ENCODE results near the gene HBS1L.

HBS1L gene

GRCh38 chr6:134956676-134957075, 97.9 kb downstream of the HBS1L start (continued):
- TF ChIP-seq, protein P1, sequence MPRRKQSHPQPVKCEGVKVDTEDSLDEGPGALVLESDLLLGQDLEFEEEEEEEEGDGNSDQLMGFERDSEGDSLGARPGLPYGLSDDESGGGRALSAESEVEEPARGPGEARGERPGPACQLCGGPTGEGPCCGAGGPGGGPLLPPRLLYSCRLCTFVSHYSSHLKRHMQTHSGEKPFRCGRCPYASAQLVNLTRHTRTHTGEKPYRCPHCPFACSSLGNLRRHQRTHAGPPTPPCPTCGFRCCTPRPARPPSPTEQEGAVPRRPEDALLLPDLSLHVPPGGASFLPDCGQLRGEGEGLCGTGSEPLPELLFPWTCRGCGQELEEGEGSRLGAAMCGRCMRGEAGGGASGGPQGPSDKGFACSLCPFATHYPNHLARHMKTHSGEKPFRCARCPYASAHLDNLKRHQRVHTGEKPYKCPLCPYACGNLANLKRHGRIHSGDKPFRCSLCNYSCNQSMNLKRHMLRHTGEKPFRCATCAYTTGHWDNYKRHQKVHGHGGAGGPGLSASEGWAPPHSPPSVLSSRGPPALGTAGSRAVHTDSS (tag by site-specific recombination; IDR thresholded peaks at IDR 0.05) = no peak
- TF ChIP-seq KLF8 (tag by site-specific recombination; IDR thresholded peaks at IDR 0.05) (no peak), ZBTB7A (tag by site-specific recombination; IDR thresholded peaks at IDR 0.05; ENCODE audit: low read depth) (no peak), BCL6B (tag by site-specific recombination; IDR thresholded peaks at IDR 0.05) (no peak), KLF1 (tag by site-specific recombination; IDR thresholded peaks at IDR 0.05) (no peak), ZNF398 (tag by site-specific recombination; IDR thresholded peaks at IDR 0.05) (no peak)
- TF ChIP-seq, protein P2, sequence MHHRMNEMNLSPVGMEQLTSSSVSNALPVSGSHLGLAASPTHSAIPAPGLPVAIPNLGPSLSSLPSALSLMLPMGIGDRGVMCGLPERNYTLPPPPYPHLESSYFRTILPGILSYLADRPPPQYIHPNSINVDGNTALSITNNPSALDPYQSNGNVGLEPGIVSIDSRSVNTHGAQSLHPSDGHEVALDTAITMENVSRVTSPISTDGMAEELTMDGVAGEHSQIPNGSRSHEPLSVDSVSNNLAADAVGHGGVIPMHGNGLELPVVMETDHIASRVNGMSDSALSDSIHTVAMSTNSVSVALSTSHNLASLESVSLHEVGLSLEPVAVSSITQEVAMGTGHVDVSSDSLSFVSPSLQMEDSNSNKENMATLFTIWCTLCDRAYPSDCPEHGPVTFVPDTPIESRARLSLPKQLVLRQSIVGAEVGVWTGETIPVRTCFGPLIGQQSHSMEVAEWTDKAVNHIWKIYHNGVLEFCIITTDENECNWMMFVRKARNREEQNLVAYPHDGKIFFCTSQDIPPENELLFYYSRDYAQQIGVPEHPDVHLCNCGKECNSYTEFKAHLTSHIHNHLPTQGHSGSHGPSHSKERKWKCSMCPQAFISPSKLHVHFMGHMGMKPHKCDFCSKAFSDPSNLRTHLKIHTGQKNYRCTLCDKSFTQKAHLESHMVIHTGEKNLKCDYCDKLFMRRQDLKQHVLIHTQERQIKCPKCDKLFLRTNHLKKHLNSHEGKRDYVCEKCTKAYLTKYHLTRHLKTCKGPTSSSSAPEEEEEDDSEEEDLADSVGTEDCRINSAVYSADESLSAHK (tag by site-specific recombination; IDR thresholded peaks at IDR 0.05) = no peak

- ChIA-PET POLR2A (no interaction called here), CTCF (interaction anchor here (0.6 kb wide), 1 partner anchor 15 kb away, joined by 3 read pairs; no protein-coding TSS in a partner anchor)
- TF ChIP-seq EGR2 (tag by site-specific recombination; IDR thresholded peaks at IDR 0.05; ENCODE audit: low read depth) = no peak
- TF ChIP-seq ZNF658 (tag by site-specific recombination; IDR thresholded peaks at IDR 0.05) = no peak
- TF ChIP-seq KLF1 (tag by site-specific recombination; IDR thresholded peaks at IDR 0.05) = no peak
- TF ChIP-seq KLF10 (tag by site-specific recombination; IDR thresholded peaks at IDR 0.05) = no peak
- no peak for TF ChIP-seq BCL11A (tag by site-specific recombination; IDR thresholded peaks at IDR 0.05; ENCODE audit: low read depth)
- no peak for TF ChIP-seq GLI4 (tag by site-specific recombination; IDR thresholded peaks at IDR 0.05)
- TF ChIP-seq, protein P2 (tag by site-specific recombination; IDR thresholded peaks at IDR 0.05) = no peak
- no peak for TF ChIP-seq ZNF311 (tag by site-specific recombination; IDR thresholded peaks at IDR 0.05; ENCODE audit: borderline replicate concordance)
- TF ChIP-seq ZNF266 (tag by site-specific recombination; IDR thresholded peaks at IDR 0.05; ENCODE audit: low read depth) = no peak
- no peak for TF ChIP-seq ZNF221 (tag by site-specific recombination; IDR thresholded peaks at IDR 0.05; ENCODE audit: borderline replicate concordance)
- no peak for TF ChIP-seq ZNF24 (tag by site-specific recombination; IDR thresholded peaks at IDR 0.05)
- no peak for TF ChIP-seq YY2 (tag by site-specific recombination; IDR thresholded peaks at IDR 0.05)
- TF ChIP-seq ZNF585B (tag by site-specific recombination; IDR thresholded peaks at IDR 0.05) = no peak
- no peak for TF ChIP-seq SETDB1 (IDR thresholded peaks at IDR 0.05; ENCODE audit: insufficient read length, low read length)
- TF ChIP-seq, protein P3, sequence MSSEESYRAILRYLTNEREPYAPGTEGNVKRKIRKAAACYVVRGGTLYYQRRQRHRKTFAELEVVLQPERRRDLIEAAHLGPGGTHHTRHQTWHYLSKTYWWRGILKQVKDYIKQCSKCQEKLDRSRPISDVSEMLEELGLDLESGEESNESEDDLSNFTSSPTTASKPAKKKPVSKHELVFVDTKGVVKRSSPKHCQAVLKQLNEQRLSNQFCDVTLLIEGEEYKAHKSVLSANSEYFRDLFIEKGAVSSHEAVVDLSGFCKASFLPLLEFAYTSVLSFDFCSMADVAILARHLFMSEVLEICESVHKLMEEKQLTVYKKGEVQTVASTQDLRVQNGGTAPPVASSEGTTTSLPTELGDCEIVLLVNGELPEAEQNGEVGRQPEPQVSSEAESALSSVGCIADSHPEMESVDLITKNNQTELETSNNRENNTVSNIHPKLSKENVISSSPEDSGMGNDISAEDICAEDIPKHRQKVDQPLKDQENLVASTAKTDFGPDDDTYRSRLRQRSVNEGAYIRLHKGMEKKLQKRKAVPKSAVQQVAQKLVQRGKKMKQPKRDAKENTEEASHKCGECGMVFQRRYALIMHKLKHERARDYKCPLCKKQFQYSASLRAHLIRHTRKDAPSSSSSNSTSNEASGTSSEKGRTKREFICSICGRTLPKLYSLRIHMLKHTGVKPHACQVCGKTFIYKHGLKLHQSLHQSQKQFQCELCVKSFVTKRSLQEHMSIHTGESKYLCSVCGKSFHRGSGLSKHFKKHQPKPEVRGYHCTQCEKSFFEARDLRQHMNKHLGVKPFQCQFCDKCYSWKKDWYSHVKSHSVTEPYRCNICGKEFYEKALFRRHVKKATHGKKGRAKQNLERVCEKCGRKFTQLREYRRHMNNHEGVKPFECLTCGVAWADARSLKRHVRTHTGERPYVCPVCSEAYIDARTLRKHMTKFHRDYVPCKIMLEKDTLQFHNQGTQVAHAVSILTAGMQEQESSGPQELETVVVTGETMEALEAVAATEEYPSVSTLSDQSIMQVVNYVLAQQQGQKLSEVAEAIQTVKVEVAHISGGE (tag by site-specific recombination; conservative IDR thresholded peaks at IDR 0.05; ENCODE audit: low read depth) = no peak
- no peak for TF ChIP-seq ZNF629 (tag by site-specific recombination; IDR thresholded peaks at IDR 0.05)
- TF ChIP-seq ZNF521 (tag by site-specific recombination; IDR thresholded peaks at IDR 0.05) = no peak
Measured at GRCh38 chr6:134956032-134956431, 98.6 kb downstream of the HBS1L start.

More at GRCh38 chr6:134956032-134956431, 98.6 kb downstream of the HBS1L start:
- Histone ChIP-seq H3K4me3 (ENCODE audit: low read depth, low read length) (no peak overlapping the region), H3K9me3 (ENCODE audit: control insufficient read depth, insufficient read depth, low read depth, low read length) (no peaks in the 10 kb centered on the region), H3K27ac (ENCODE audit: extremely low read depth, low read depth, low read length) (no peak overlapping the region), H3K4me1 (ENCODE audit: control insufficient read depth, insufficient read depth, low read length) (no peaks in the 10 kb centered on the region), H3K36me3 (ENCODE audit: control insufficient read depth in 2 of 2, insufficient read depth in 1 of 2, low read length in 2 of 2) (peaks cover 0 to 8% of the 10 kb centered on the region in 2 experiments; a peak in 1 of 3 replicates)
